ENCODE measurements around the gene CCL21. TPM values are rescaled to one million over a fixed set of nuclear protein-coding genes. Genes with fewer than 3 reads are reported as not detected.

The CCL21 gene
- total RNA-seq, 2 experiments from 2014 or later = not detected

DNA sequence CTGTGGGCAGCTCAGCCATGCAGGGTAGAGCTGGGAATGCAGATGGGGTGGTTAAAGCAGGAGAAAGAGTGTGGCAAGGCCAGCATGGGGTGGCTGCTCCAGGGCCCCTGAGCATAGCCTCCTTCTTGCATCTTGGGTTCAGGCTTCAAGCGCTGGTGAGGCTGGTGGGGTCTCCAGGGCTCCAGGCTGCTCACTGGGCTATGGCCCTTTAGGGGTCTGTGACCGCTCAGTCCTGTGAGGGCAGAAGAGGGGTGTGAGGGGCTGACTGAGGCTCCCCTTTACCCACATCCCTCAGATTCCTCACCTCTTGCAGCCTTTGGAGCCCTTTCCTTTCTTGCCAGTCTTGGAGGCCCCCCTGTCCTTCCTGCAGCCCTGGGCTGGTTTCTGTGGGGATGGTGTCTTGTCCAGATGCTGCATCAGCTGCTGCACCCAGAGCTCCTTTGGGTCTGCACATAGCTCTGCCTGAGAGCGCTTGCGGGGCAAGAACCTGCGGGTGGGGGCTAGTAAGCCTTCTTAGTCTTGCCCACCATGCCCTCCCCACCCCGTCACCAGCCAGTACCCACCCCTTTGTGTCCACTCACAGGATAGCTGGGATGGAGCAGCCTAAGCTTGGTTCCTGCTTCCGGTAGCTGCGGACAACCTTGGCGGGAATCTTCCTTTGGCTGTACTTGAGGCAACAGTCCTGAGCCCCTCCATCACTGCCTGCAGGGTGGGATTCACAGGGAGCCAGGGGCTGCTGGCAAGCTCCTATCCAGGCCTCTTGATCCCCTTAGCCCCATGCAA, 549 bp downstream of the CCL21 start:
- Mint-ChIP-seq H3K9me3 (no peaks in the 10 kb centered on the region), H3K27me3 (peaks cover 8% of the 10 kb centered on the region), H3K4me1 (ENCODE audit: low read depth) (no peaks in the 10 kb centered on the region), H3K27ac (no peak overlapping the region), H3K4me3 (no peak overlapping the region), H3K36me3 (ENCODE audit: low read depth) (no peaks in the 10 kb centered on the region)
- Histone ChIP-seq H3K9me3 (ENCODE audit: control insufficient read depth in 1 of 2, insufficient read depth in 1 of 2, low read length in 2 of 2) (no peaks in the 10 kb centered on the region), H3K27ac (ENCODE audit: low read depth in 1 of 2, low read length in 2 of 2) (no peak overlapping the region), H3K4me3 (ENCODE audit: low read length) (no peak overlapping the region), H3K4me1 (ENCODE audit: insufficient read depth, low read length) (no peaks in the 10 kb centered on the region), H3K27me3 (ENCODE audit: control insufficient read depth in 1 of 2, insufficient read depth in 2 of 2, low read length in 2 of 2) (peaks cover 0 to 4% of the 10 kb centered on the region in 2 experiments), H3K36me3 (ENCODE audit: insufficient read depth, low read length) (no peaks in the 10 kb centered on the region)
- no peak for ATAC-seq (ENCODE audit: poor library complexity)
- ChIA-PET POLR2A (no interaction called here), CTCF (no interaction called here)
- intact Hi-C loops (cut with DNase I, micrococcal nuclease) = no loop called here
- DNase-seq = no peak
- TF ChIP-seq, protein P1, sequence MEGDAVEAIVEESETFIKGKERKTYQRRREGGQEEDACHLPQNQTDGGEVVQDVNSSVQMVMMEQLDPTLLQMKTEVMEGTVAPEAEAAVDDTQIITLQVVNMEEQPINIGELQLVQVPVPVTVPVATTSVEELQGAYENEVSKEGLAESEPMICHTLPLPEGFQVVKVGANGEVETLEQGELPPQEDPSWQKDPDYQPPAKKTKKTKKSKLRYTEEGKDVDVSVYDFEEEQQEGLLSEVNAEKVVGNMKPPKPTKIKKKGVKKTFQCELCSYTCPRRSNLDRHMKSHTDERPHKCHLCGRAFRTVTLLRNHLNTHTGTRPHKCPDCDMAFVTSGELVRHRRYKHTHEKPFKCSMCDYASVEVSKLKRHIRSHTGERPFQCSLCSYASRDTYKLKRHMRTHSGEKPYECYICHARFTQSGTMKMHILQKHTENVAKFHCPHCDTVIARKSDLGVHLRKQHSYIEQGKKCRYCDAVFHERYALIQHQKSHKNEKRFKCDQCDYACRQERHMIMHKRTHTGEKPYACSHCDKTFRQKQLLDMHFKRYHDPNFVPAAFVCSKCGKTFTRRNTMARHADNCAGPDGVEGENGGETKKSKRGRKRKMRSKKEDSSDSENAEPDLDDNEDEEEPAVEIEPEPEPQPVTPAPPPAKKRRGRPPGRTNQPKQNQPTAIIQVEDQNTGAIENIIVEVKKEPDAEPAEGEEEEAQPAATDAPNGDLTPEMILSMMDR (IDR thresholded peaks at IDR 0.05) = no peak

DNA sequence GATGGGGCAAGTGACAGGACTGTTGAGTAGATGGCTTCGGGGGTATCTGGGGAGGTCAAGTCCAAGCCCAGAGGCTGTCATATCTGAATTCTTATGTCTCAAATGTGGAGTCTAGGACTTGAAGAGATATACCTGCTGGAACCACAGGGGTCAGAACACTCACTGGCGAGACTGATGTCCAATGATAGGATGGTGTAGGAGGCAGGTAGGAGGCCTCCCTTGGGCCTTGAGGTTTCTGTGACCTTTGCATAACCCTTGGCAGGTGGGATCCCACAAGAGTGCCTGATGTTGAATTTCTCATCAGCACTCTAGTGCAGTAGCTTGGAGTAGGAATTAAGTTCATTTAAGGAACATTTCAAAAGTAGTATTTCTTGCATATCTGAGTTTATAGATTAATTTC, 2.8 kb downstream of the CCL21 start:
- DNase-seq = no peak
- H3K27me3 Mint-ChIP-seq = no peaks in the 10 kb centered on the region
- ATAC-seq (ENCODE audit: poor library complexity) = no peak
- H3K9me3 ChIP-seq (ENCODE audit: control insufficient read depth in 1 of 2, insufficient read depth in 1 of 2, low read length in 2 of 2) = no peaks in the 10 kb centered on the region
- H3K9me3 Mint-ChIP-seq = no peaks in the 10 kb centered on the region
- H3K4me3 ChIP-seq (ENCODE audit: low read length) = no peak overlapping the region
- TF ChIP-seq, protein P1 (IDR thresholded peaks at IDR 0.05) = no peak
- no peaks in the 10 kb centered on the region for H3K36me3 ChIP-seq (ENCODE audit: insufficient read depth, low read length)
- CTCF ChIA-PET = no interaction called here
- peaks cover 2% of the 10 kb centered on the region for H3K4me1 Mint-ChIP-seq (ENCODE audit: low read depth)
- H3K4me3 Mint-ChIP-seq = no peak overlapping the region
- no peaks in the 10 kb centered on the region for H3K4me1 ChIP-seq (ENCODE audit: insufficient read depth, low read length)
- no peak overlapping the region for H3K27ac ChIP-seq (ENCODE audit: low read depth in 1 of 2, low read length in 2 of 2)
- H3K36me3 Mint-ChIP-seq (ENCODE audit: low read depth) = no peaks in the 10 kb centered on the region
- no peaks in the 10 kb centered on the region for H3K27me3 ChIP-seq (ENCODE audit: control insufficient read depth in 1 of 2, insufficient read depth in 2 of 2, low read length in 2 of 2)
- intact Hi-C loops (cut with DNase I, micrococcal nuclease) = no loop called here
- H3K27ac Mint-ChIP-seq = no peak overlapping the region
- POLR2A ChIA-PET = no interaction called here

DNA sequence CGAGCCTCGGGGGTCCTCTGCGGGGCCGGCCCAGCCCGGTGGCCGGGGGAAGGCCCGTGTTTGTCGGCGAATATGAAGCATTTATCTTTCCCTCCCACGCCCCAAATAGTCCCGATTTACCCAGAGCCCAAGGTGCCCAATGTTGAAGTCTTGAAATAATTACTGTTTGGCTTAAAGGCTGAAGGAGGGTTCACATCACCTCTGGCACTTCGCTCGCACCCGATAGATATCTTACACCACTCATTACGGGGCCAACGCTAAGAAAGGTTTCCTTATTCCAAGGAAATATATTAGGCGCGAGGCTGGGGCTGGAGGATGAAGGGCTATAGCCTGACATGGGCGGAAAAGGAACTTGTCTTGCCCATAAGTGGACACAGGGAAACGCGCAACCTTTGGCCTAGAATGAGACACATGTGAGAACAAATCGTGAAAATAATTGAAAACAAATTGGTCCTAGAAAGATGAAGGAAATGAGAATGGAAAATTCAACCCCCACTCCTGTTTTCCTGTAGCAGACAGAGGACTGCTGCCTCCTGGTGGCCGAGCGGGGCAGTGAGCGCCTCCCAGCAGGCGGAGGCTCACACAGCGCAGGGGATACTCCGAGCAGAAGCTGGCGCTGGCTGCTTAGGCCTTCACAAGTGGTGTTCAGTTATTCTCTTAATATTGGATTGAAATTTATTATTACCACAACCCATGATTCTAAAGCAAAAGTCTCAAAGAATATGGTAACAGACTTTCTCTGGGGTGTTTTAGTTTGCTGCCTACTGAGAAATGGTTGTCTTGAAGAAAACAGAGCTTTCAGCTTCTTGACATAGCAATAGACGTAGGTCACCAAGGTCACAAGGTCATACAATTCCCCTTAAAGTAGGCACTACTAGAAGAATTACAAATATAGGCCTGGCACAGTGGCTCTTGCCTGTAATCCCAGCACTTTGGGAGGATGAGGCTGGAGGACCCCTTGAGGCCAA, 7.9 kb downstream of the CCL21 start:
- ATAC-seq (ENCODE audit: poor library complexity) (peak; percentile 82), DNase-seq (peak; percentile 70 to 88 (median 78))
- no peaks in the 10 kb centered on the region for H3K27me3 ChIP-seq (ENCODE audit: control insufficient read depth in 1 of 2, insufficient read depth in 2 of 2, low read length in 2 of 2)
- peaks cover 14% of the 10 kb centered on the region for H3K4me1 Mint-ChIP-seq (ENCODE audit: low read depth)
- H3K27me3 Mint-ChIP-seq = peaks cover 8% of the 10 kb centered on the region
- H3K9me3 Mint-ChIP-seq = no peaks in the 10 kb centered on the region
- no peaks in the 10 kb centered on the region for H3K36me3 ChIP-seq (ENCODE audit: insufficient read depth, low read length)
- H3K27ac Mint-ChIP-seq = no peak overlapping the region
- peak overlapping the region; percentile 87 for H3K4me3 Mint-ChIP-seq
- ChIA-PET CTCF (interaction anchor here (0.5 to 3.7 kb wide), 15 partner anchors 8 to 159 kb away, joined by 3 to 37 read pairs (median 6); partner anchors contain the start of genes CCL27, GALT, RPP25L and SIGMAR1), POLR2A (interaction anchor here (0.8 to 1.9 kb wide), 2 partner anchors 55 to 64 kb away, joined by 3 to 6 read pairs; partner anchors contain the start of genes GALT and SIGMAR1)
- peaks cover 12% of the 10 kb centered on the region for H3K4me1 ChIP-seq (ENCODE audit: insufficient read depth, low read length)
- intact Hi-C loops (cut with DNase I, micrococcal nuclease) = loop anchor here (1.0 to 5.0 kb wide), 7 partner anchors 27 to 90 kb away; partner anchors contain the start of genes GALT (in 2 of the 2) and RPP25L (in 2 of the 2)
- H3K27ac ChIP-seq (ENCODE audit: low read depth in 1 of 2, low read length in 2 of 2) = no peak overlapping the region
- no peaks in the 10 kb centered on the region for H3K9me3 ChIP-seq (ENCODE audit: control insufficient read depth in 1 of 2, insufficient read depth in 1 of 2, low read length in 2 of 2)
- peak overlapping the region; percentile 54 for H3K4me3 ChIP-seq (ENCODE audit: low read length)
- H3K36me3 Mint-ChIP-seq (ENCODE audit: low read depth) = no peaks in the 10 kb centered on the region
- TF ChIP-seq, protein P1 (IDR thresholded peaks at IDR 0.05) = peak; percentile 85
